Measurements from ENCODE around the gene DHX8.

DHX8 gene

GRCh38 chr17:43528319-43528987 lies 44.7 kb downstream of the DHX8 start:
- no peak for DNase-seq (ENCODE audit: low read depth in 1 of 2, low spot score in 1 of 2)
- Histone ChIP-seq H3K27me3 (ENCODE audit: insufficient read depth, poor library complexity, severe bottlenecking) (no peaks in the 10 kb centered on the region), H3K4me3 (replicated peaks; ENCODE audit: insufficient read depth, low read length) (no peak overlapping the region), H3K27ac (replicated peaks) (no peak overlapping the region)
- TF ChIP-seq CTCF (IDR thresholded peaks at IDR 0.05; ENCODE audit: insufficient read depth, low read length): no peak

- no peak overlapping the region for H3K4me3 ChIP-seq (replicated peaks; ENCODE audit: insufficient read depth, low read length)
- TF ChIP-seq SPI1 (IDR thresholded peaks at IDR 0.05; ENCODE audit: borderline replicate concordance, low read depth) (no peak), REST (IDR thresholded peaks at IDR 0.05; ENCODE audit: insufficient replicate concordance, low read depth) (no peak), GABPA (IDR thresholded peaks at IDR 0.05; ENCODE audit: low read depth) (no peak), CTCF (IDR thresholded peaks at IDR 0.05; ENCODE audit: insufficient read depth, low read length) (no peak), POLR2AphosphoS5 (IDR thresholded peaks at IDR 0.05; ENCODE audit: low read depth) (no peak)
- H3K27ac ChIP-seq (replicated peaks): no peak overlapping the region
- DNase-seq (ENCODE audit: low read depth in 1 of 2, low spot score in 1 of 2): no peak
- H3K27me3 ChIP-seq (ENCODE audit: insufficient read depth, poor library complexity, severe bottlenecking): no peaks in the 10 kb centered on the region
Observed at GRCh38 chr17:43528988-43529814, 45.4 kb downstream of the DHX8 start.

GRCh38 chr17:43529947-43530287 lies 46.1 kb downstream of the DHX8 start:
- no peak overlapping the region for H3K4me3 ChIP-seq (replicated peaks; ENCODE audit: insufficient read depth, low read length)
- DNase-seq (ENCODE audit: low read depth in 1 of 2, low spot score in 1 of 2): peak; percentile 31
- H3K27ac ChIP-seq (replicated peaks): no peak overlapping the region

GRCh38 chr17:43530288-43531081 lies 46.7 kb downstream of the DHX8 start:
- TF ChIP-seq POLR2AphosphoS5 (IDR thresholded peaks at IDR 0.05; ENCODE audit: low read depth) (no peak; the same call in 1 of the 2 replicates), CTCF (IDR thresholded peaks at IDR 0.05; ENCODE audit: insufficient read depth, low read length) (no peak), SPI1 (IDR thresholded peaks at IDR 0.05; ENCODE audit: borderline replicate concordance, low read depth) (no peak), REST (IDR thresholded peaks at IDR 0.05; ENCODE audit: insufficient replicate concordance, low read depth) (no peak), GABPA (IDR thresholded peaks at IDR 0.05; ENCODE audit: low read depth) (no peak)
- Histone ChIP-seq H3K27ac (replicated peaks) (no peak overlapping the region), H3K4me3 (replicated peaks; ENCODE audit: insufficient read depth, low read length) (no peak overlapping the region), H3K27me3 (ENCODE audit: insufficient read depth, poor library complexity, severe bottlenecking) (no peaks in the 10 kb centered on the region)
- no peak for DNase-seq (ENCODE audit: low read depth in 1 of 2, low spot score in 1 of 2)

More at GRCh38 chr17:43529947-43530287, 46.1 kb downstream of the DHX8 start:
- H3K27me3 ChIP-seq (ENCODE audit: insufficient read depth, poor library complexity, severe bottlenecking): no peaks in the 10 kb centered on the region
- no peak for TF ChIP-seq SPI1 (IDR thresholded peaks at IDR 0.05; ENCODE audit: borderline replicate concordance, low read depth)
- TF ChIP-seq POLR2AphosphoS5 (IDR thresholded peaks at IDR 0.05; ENCODE audit: low read depth): 0 out of 2 replicates have a peak, but pooled peaks have one; percentile 25
